Sigmoid colon (tissue), 7 donors: Measurements from ENCODE around the gene PPL. TPM values are rescaled to one million over a fixed set of nuclear protein-coding genes. Genes with fewer than 3 reads are reported as not detected.

Source experiments
- DNase-seq: peaks from one replicate; pipeline ENCODE4 v3.0.0-alpha.2; 2019
- H3K27ac ChIP-seq, 4 donors: fragments of 200-600 bp; sonication (generic); one replicate each; pipeline ENCODE4 v1.5.1; 2016 to 2019; ENCODE audit warnings: mild to moderate bottlenecking in 1 of 4
- H3K27me3 ChIP-seq, 3 donors: fragments of 200-600 bp; sonication (generic); one replicate each; pipeline ENCODE4 v1.5.1; 2019; ENCODE audit warnings: mild to moderate bottlenecking in 1 of 3
- H3K36me3 ChIP-seq, 4 donors: fragments of 200-600 bp; sonication (generic); one replicate each; pipeline ENCODE4 v1.5.1; 2016 to 2019
- H3K4me1 ChIP-seq, 4 donors: fragments of 200-600 bp; sonication (generic); one replicate each; pipeline ENCODE4 v1.5.1; 2017 to 2019
- H3K4me3 ChIP-seq, 4 donors: fragments of 200-600 bp; sonication (generic); one replicate each; pipeline ENCODE4 v1.5.1; 2017 to 2019; ENCODE audit warnings: mild to moderate bottlenecking in 2 of 4, moderate library complexity in 1 of 4
- H3K9me3 ChIP-seq, 4 donors: fragments of 200-600 bp in 3 of 4; sonication (generic) in 3 of 4; one replicate each; pipeline versions ENCODE4 v1.5.1 to v1.6.1; 2013 to 2019
- CTCF ChIP-seq, 4 experiments: fragments of 450-650 bp in 3 of 4; fragments of 200-600 bp in 1 of 4; IDR thresholded peaks; one replicate each; pipeline ENCODE4 v1.5.1; 2016 to 2019; ENCODE audit warnings: antibody characterized with exemption in 4 of 4, mild to moderate bottlenecking in 3 of 4, moderate library complexity in 2 of 4
- EP300 ChIP-seq, 4 donors: sonication (generic); formaldehyde crosslinking; IDR thresholded peaks; one replicate each; pipeline ENCODE4 v1.6.1; 2017; ENCODE audit warnings: antibody characterized with exemption in 4 of 4
- POLR2A ChIP-seq, 2 donors: fragments of 450-650 bp; IDR thresholded peaks; one replicate each; pipeline ENCODE4 v1.6.1; 2016; ENCODE audit warnings: antibody characterized with exemption in 2 of 2, mild to moderate bottlenecking in 2 of 2, moderate library complexity in 2 of 2
- POLR2AphosphoS5 ChIP-seq, 4 donors: sonication (generic); formaldehyde crosslinking; IDR thresholded peaks; one replicate each; pipeline ENCODE4 v1.6.1; 2017; ENCODE audit warnings: antibody characterized with exemption in 4 of 4
- WGBS, 2 donors: extraction: QIAGEN DNeasy Blood & Tissue Kit; methylation state at CpG; one replicate each; pipeline ENCODE4 v1.1.7; 2013; 5-methylcytosine and 5-hydroxymethylcytosine counted together
- intact Hi-C: fragments of 100-400 bp; cut with DNase I; formaldehyde crosslinking; loops from one replicate; pipeline ENCODE4 v1.15.1; 2023
- polyA plus RNA-seq, 3 donors: library from polyadenylated mRNA; stranded (reverse); fragments of 200-250 nt; gene quantifications; one replicate each; pipeline ENCODE4 v1.2.3, GENCODE V29; 2013
- total RNA-seq, 4 donors: library from RNA; depleted of rRNA; stranded (reverse); fragments of >200 nt; gene quantifications; one replicate each; pipeline ENCODE4 v1.1.0, GENCODE V29; 2016
- donor health status: healthy with polysubstance abuse.
- donor health status: Bipolar disorder and iron deficiency.
- donor health status: healthy.

Gene PPL
- total and polyA plus RNA-seq, 7 donors, result 4.6 to 42.9 (median 27.0) TPM

GRCh38 chr16:4913774-4914525 is 23.0 kb downstream of the PPL start:
- no peaks in the 10 kb centered on the region for H3K4me1 ChIP-seq
- no peak for DNase-seq
- H3K27me3 ChIP-seq, result no peaks in the 10 kb centered on the region
- 93% methylated on average over 15 of the region's 15 CpGs for WGBS, 2 donors
- intact Hi-C loops, result no loop called here
- H3K27ac ChIP-seq, result no peak overlapping the region
- H3K4me3 ChIP-seq, result no peak overlapping the region
- no peaks in the 10 kb centered on the region for H3K9me3 ChIP-seq
- no peaks in the 10 kb centered on the region for H3K36me3 ChIP-seq
- TF ChIP-seq EP300 (IDR thresholded peaks at IDR 0.05) (no peak), CTCF (IDR thresholded peaks at IDR 0.05) (no peak), POLR2A (IDR thresholded peaks at IDR 0.05) (no peak), POLR2AphosphoS5 (IDR thresholded peaks at IDR 0.05) (no peak)

- WGBS, 2 donors, result 86% methylated on average over 7 of the region's 7 CpGs
- Histone ChIP-seq H3K27ac (no peak overlapping the region), H3K9me3 (no peaks in the 10 kb centered on the region)
These were observed 23.7 kb downstream of the PPL start for GRCh38 chr16:4913130-4913773.

GRCh38 chr16:4911970-4912386 is 25.0 kb downstream of the PPL start:
- intact Hi-C loops, result no loop called here
- no peak overlapping the region for H3K27ac ChIP-seq
- no peaks in the 10 kb centered on the region for H3K27me3 ChIP-seq
- H3K36me3 ChIP-seq, result no peaks in the 10 kb centered on the region
- H3K9me3 ChIP-seq, result no peaks in the 10 kb centered on the region
- no peak overlapping the region for H3K4me3 ChIP-seq
- no peaks in the 10 kb centered on the region for H3K4me1 ChIP-seq
- 47 to 72% methylated on average over 6 of the region's 6 CpGs for WGBS, 2 donors
- DNase-seq, result no peak
- no peak for TF ChIP-seq CTCF (IDR thresholded peaks at IDR 0.05)
- no peak for TF ChIP-seq POLR2AphosphoS5 (IDR thresholded peaks at IDR 0.05)
- TF ChIP-seq POLR2A (IDR thresholded peaks at IDR 0.05), result no peak
- no peak for TF ChIP-seq EP300 (IDR thresholded peaks at IDR 0.05)

More at GRCh38 chr16:4913130-4913773, 23.7 kb downstream of the PPL start:
- no peak for TF ChIP-seq CTCF (IDR thresholded peaks at IDR 0.05)
- TF ChIP-seq EP300 (IDR thresholded peaks at IDR 0.05), result no peak
- no peak for TF ChIP-seq POLR2A (IDR thresholded peaks at IDR 0.05)
- no peak for TF ChIP-seq POLR2AphosphoS5 (IDR thresholded peaks at IDR 0.05)
- Histone ChIP-seq H3K4me3 (no peak overlapping the region), H3K4me1 (no peaks in the 10 kb centered on the region), H3K27me3 (no peaks in the 10 kb centered on the region), H3K36me3 (no peaks in the 10 kb centered on the region)
- no peak for DNase-seq
- intact Hi-C loops, result no loop called here

- Histone ChIP-seq H3K4me1 (no peaks in the 10 kb centered on the region), H3K9me3 (no peaks in the 10 kb centered on the region), H3K4me3 (no peak overlapping the region), H3K27ac (no peak overlapping the region), H3K27me3 (no peaks in the 10 kb centered on the region), H3K36me3 (no peaks in the 10 kb centered on the region)
- TF ChIP-seq POLR2AphosphoS5 (IDR thresholded peaks at IDR 0.05) (no peak), CTCF (IDR thresholded peaks at IDR 0.05) (no peak), EP300 (IDR thresholded peaks at IDR 0.05) (no peak), POLR2A (IDR thresholded peaks at IDR 0.05) (no peak)
- DNase-seq, result no peak
- intact Hi-C loops, result no loop called here
- WGBS, 2 donors, result 89 to 95% methylated on average over 12 of the region's 12 CpGs
These were observed 26.1 kb downstream of the PPL start for GRCh38 chr16:4910828-4911227.
